GM21576 (cell line): Measurements from ENCODE around the gene DEGS1.

Source experiments
- ATAC-seq: cut with Tn5 transposase; IDR thresholded peaks from one replicate; pipeline ENCODE4 v1.9.1; 2021; ENCODE audit warnings: mild to moderate bottlenecking, moderate library complexity; ENCODE audit not compliant: unreplicated experiment

The DEGS1 gene

GRCh38 chr1:224212618-224213061 lies 29.6 kb downstream of the DEGS1 start:
- ATAC-seq: no peak

- ATAC-seq: no peak
Observed at GRCh38 chr1:224213438-224214119, 30.5 kb downstream of the DEGS1 start.

GRCh38 chr1:224216382-224216781 lies 33.3 kb downstream of the DEGS1 start:
- no peak for ATAC-seq

- ATAC-seq: no peak
Observed at GRCh38 chr1:224217655-224218623, 34.9 kb downstream of the DEGS1 start.

GRCh38 chr1:224219011-224219611 lies 36.1 kb downstream of the DEGS1 start:
- no peak for ATAC-seq

- ATAC-seq: no peak
Observed at GRCh38 chr1:224219612-224220059, 36.6 kb downstream of the DEGS1 start.

- ATAC-seq: no peak
Observed at GRCh38 chr1:224223819-224224714, 41.0 kb downstream of the DEGS1 start.

GRCh38 chr1:224226849-224227502 lies 43.9 kb downstream of the DEGS1 start:
- ATAC-seq: no peak

- ATAC-seq: no peak
Observed at GRCh38 chr1:224234017-224234416, 51.0 kb downstream of the DEGS1 start.

GRCh38 chr1:224235813-224236493 lies 52.9 kb downstream of the DEGS1 start:
- no peak for ATAC-seq

GRCh38 chr1:224237119-224237881 lies 54.3 kb downstream of the DEGS1 start:
- no peak for ATAC-seq

GRCh38 chr1:224238212-224238611 lies 55.2 kb downstream of the DEGS1 start:
- ATAC-seq: no peak

GRCh38 chr1:224238756-224239155 lies 55.7 kb downstream of the DEGS1 start:
- no peak for ATAC-seq
